ENCODE data around the gene IST1. TPM values are rescaled to one million over a fixed set of nuclear protein-coding genes. Genes with fewer than 3 reads are reported as not detected.
A peak's percentile ranks its signal among the peaks of the same experiment; 100 is the strongest.

IST1 gene
- total and polyA plus RNA-seq, 4 donors = 33.8 to 95.3 (median 53.5) TPM

GRCh38 chr16:71956486-71956885, 61.2 kb downstream of the IST1 start:
- H3K36me3 ChIP-seq (ENCODE audit: control insufficient read depth in 4 of 4, insufficient read depth in 3 of 4, low read depth in 1 of 4, low read length in 3 of 4) = no peaks in the 10 kb centered on the region
- no peaks in the 10 kb centered on the region for H3K4me1 ChIP-seq (ENCODE audit: control insufficient read depth in 4 of 4, insufficient read depth in 4 of 4, low read length in 3 of 4)
- no peak overlapping the region for H3K9ac ChIP-seq (ENCODE audit: low read depth in 1 of 2, low read length in 2 of 2)
- H3K27ac ChIP-seq (ENCODE audit: low read depth in 1 of 2, low read length in 2 of 2) = no peak overlapping the region
- DNase-seq (ENCODE audit: low spot score) = no peak
- H3K9me3 ChIP-seq (ENCODE audit: control insufficient read depth in 4 of 4, low read length in 3 of 4) = no peaks in the 10 kb centered on the region
- H3K4me3 ChIP-seq (ENCODE audit: low read depth in 1 of 3, low read length in 3 of 3) = no peak overlapping the region
- no peak for TF ChIP-seq RXRA (IDR thresholded peaks at IDR 0.05)
- TF ChIP-seq FOXA2 (IDR thresholded peaks at IDR 0.05) = no peak
- no peak for TF ChIP-seq CTCF (IDR thresholded peaks at IDR 0.05; ENCODE audit: low read depth, low read length, missing input control)
- no peak for TF ChIP-seq REST (IDR thresholded peaks at IDR 0.05)
- no peak for TF ChIP-seq GABPA (IDR thresholded peaks at IDR 0.05 in 1 of 2, conservative IDR thresholded peaks at IDR 0.05 in 1 of 2)
- TF ChIP-seq ZBTB33 (IDR thresholded peaks at IDR 0.05) = no peak
- no peak for TF ChIP-seq ATF3 (IDR thresholded peaks at IDR 0.05)
- TF ChIP-seq MAX (IDR thresholded peaks at IDR 0.05) = no peak
- no peak for TF ChIP-seq EGR1 (IDR thresholded peaks at IDR 0.05; ENCODE audit: low read depth in 2 of 2)
- TF ChIP-seq HNF4A (conservative IDR thresholded peaks at IDR 0.05) = no peak
- no peaks in the 10 kb centered on the region for H3K27me3 ChIP-seq (ENCODE audit: control insufficient read depth in 4 of 4, insufficient read depth in 4 of 4, low read length in 3 of 4)
- WGBS = 73% methylated on average over 3 of the region's 3 CpGs

GRCh38 chr16:71961066-71962039, 66.0 kb downstream of the IST1 start:
- no peak overlapping the region for H3K9ac ChIP-seq (ENCODE audit: low read depth in 1 of 2, low read length in 2 of 2)
- H3K36me3 ChIP-seq (ENCODE audit: control insufficient read depth in 4 of 4, insufficient read depth in 3 of 4, low read depth in 1 of 4, low read length in 3 of 4) = no peaks in the 10 kb centered on the region
- TF ChIP-seq NR2F2 (IDR thresholded peaks at IDR 0.05) = peak; percentile 24
- TF ChIP-seq CTCF (IDR thresholded peaks at IDR 0.05; ENCODE audit: low read depth, low read length, missing input control) = peak; percentile 65
- no peak for TF ChIP-seq FOXA1 (IDR thresholded peaks at IDR 0.05)
- no peak for TF ChIP-seq TAF1 (conservative IDR thresholded peaks at IDR 0.05)
- no peak for TF ChIP-seq FOXA2 (IDR thresholded peaks at IDR 0.05)
- peak in 1 of 2 donors; percentile 21 for TF ChIP-seq RXRA (IDR thresholded peaks at IDR 0.05)
- TF ChIP-seq RAD21 (IDR thresholded peaks at IDR 0.05) = peak; percentile 86 to 92
- TF ChIP-seq EGR1 (IDR thresholded peaks at IDR 0.05; ENCODE audit: low read depth in 2 of 2) = no peak
- H3K27ac ChIP-seq (ENCODE audit: low read depth in 1 of 2, low read length in 2 of 2) = no peak overlapping the region
- DNase-seq (ENCODE audit: low spot score) = peak; percentile 85
- no peak overlapping the region for H3K4me3 ChIP-seq (ENCODE audit: low read depth in 1 of 3, low read length in 3 of 3)
- 59% methylated on average over 14 of the region's 14 CpGs for WGBS
- H3K9me3 ChIP-seq (ENCODE audit: control insufficient read depth in 4 of 4, low read length in 3 of 4) = no peaks in the 10 kb centered on the region
- peaks cover 0 to 4% (median 1%) of the 10 kb centered on the region in 4 donors for H3K4me1 ChIP-seq (ENCODE audit: control insufficient read depth in 4 of 4, insufficient read depth in 4 of 4, low read length in 3 of 4)
- no peaks in the 10 kb centered on the region for H3K27me3 ChIP-seq (ENCODE audit: control insufficient read depth in 4 of 4, insufficient read depth in 4 of 4, low read length in 3 of 4)
